ENCODE data around the gene APLF.
"Not testable (repeated sequence)": the region's sequence is repeated elsewhere in the genome, so short reads cannot be mapped to it uniquely, and the experiment has no call there.

APLF gene

GRCh38 chr2:68526943-68527342, 59.6 kb downstream of the APLF start:
- H3K27me3 ChIP-seq (ENCODE audit: control insufficient read depth in 2 of 2, insufficient read depth in 2 of 2, low read length in 2 of 2); H3K36me3 ChIP-seq (ENCODE audit: control insufficient read depth in 2 of 2, insufficient read depth in 2 of 2, low read length in 2 of 2); H3K9ac ChIP-seq (ENCODE audit: low read depth in 1 of 2, low read length in 2 of 2); H3K4me1 ChIP-seq (ENCODE audit: control insufficient read depth in 2 of 2, insufficient read depth in 2 of 2, low read length in 2 of 2); H3K4me3 ChIP-seq (ENCODE audit: low read length in 2 of 2); H3K27ac ChIP-seq (ENCODE audit: low read depth in 2 of 2, low read length in 2 of 2); H3K9me3 ChIP-seq (ENCODE audit: control insufficient read depth in 2 of 2, low read length in 2 of 2): not testable (repeated sequence)

- H3K4me1 ChIP-seq (ENCODE audit: control insufficient read depth in 2 of 2, insufficient read depth in 2 of 2, low read length in 2 of 2); H3K27ac ChIP-seq (ENCODE audit: low read depth in 2 of 2, low read length in 2 of 2); H3K36me3 ChIP-seq (ENCODE audit: control insufficient read depth in 2 of 2, insufficient read depth in 2 of 2, low read length in 2 of 2); H3K4me3 ChIP-seq (ENCODE audit: low read length in 2 of 2); H3K27me3 ChIP-seq (ENCODE audit: control insufficient read depth in 2 of 2, insufficient read depth in 2 of 2, low read length in 2 of 2); H3K9me3 ChIP-seq (ENCODE audit: control insufficient read depth in 2 of 2, low read length in 2 of 2); H3K9ac ChIP-seq (ENCODE audit: low read depth in 1 of 2, low read length in 2 of 2): not testable (repeated sequence)
Observed at GRCh38 chr2:68527343-68528081, 60.1 kb downstream of the APLF start.

- H3K27ac ChIP-seq (ENCODE audit: low read depth in 2 of 2, low read length in 2 of 2) = not testable (repeated sequence)
Observed at GRCh38 chr2:68529156-68529555, 61.8 kb downstream of the APLF start.

GRCh38 chr2:68529651-68530050, 62.3 kb downstream of the APLF start:
- not testable (repeated sequence) for H3K4me3 ChIP-seq (ENCODE audit: low read length in 2 of 2); H3K9me3 ChIP-seq (ENCODE audit: control insufficient read depth in 2 of 2, low read length in 2 of 2); H3K27me3 ChIP-seq (ENCODE audit: control insufficient read depth in 2 of 2, insufficient read depth in 2 of 2, low read length in 2 of 2); H3K9ac ChIP-seq (ENCODE audit: low read depth in 1 of 2, low read length in 2 of 2); H3K36me3 ChIP-seq (ENCODE audit: control insufficient read depth in 2 of 2, insufficient read depth in 2 of 2, low read length in 2 of 2); H3K27ac ChIP-seq (ENCODE audit: low read depth in 2 of 2, low read length in 2 of 2); H3K4me1 ChIP-seq (ENCODE audit: control insufficient read depth in 2 of 2, insufficient read depth in 2 of 2, low read length in 2 of 2)

More at GRCh38 chr2:68529156-68529555, 61.8 kb downstream of the APLF start:
- H3K9ac ChIP-seq (ENCODE audit: low read depth in 1 of 2, low read length in 2 of 2); H3K9me3 ChIP-seq (ENCODE audit: control insufficient read depth in 2 of 2, low read length in 2 of 2); H3K4me1 ChIP-seq (ENCODE audit: control insufficient read depth in 2 of 2, insufficient read depth in 2 of 2, low read length in 2 of 2); H3K4me3 ChIP-seq (ENCODE audit: low read length in 2 of 2); H3K36me3 ChIP-seq (ENCODE audit: control insufficient read depth in 2 of 2, insufficient read depth in 2 of 2, low read length in 2 of 2); H3K27me3 ChIP-seq (ENCODE audit: control insufficient read depth in 2 of 2, insufficient read depth in 2 of 2, low read length in 2 of 2): not testable (repeated sequence)

GRCh38 chr2:68536000-68536399, 68.6 kb downstream of the APLF start:
- Histone ChIP-seq H3K4me3 (ENCODE audit: low read length in 2 of 2) (no peak overlapping the region), H3K36me3 (ENCODE audit: control insufficient read depth in 2 of 2, insufficient read depth in 2 of 2, low read length in 2 of 2) (no peaks in the 10 kb centered on the region), H3K27me3 (ENCODE audit: control insufficient read depth in 2 of 2, insufficient read depth in 2 of 2, low read length in 2 of 2) (no peaks in the 10 kb centered on the region), H3K4me1 (ENCODE audit: control insufficient read depth in 2 of 2, insufficient read depth in 2 of 2, low read length in 2 of 2) (no peaks in the 10 kb centered on the region), H3K27ac (ENCODE audit: low read depth in 2 of 2, low read length in 2 of 2) (no peak overlapping the region), H3K9ac (ENCODE audit: low read depth in 1 of 2, low read length in 2 of 2) (no peak overlapping the region), H3K9me3 (ENCODE audit: control insufficient read depth in 2 of 2, low read length in 2 of 2) (no peaks in the 10 kb centered on the region)

GRCh38 chr2:68537011-68537410, 69.6 kb downstream of the APLF start:
- Histone ChIP-seq H3K9me3 (ENCODE audit: control insufficient read depth in 2 of 2, low read length in 2 of 2) (no peaks in the 10 kb centered on the region), H3K4me1 (ENCODE audit: control insufficient read depth in 2 of 2, insufficient read depth in 2 of 2, low read length in 2 of 2) (no peaks in the 10 kb centered on the region), H3K9ac (ENCODE audit: low read depth in 1 of 2, low read length in 2 of 2) (no peak overlapping the region), H3K4me3 (ENCODE audit: low read length in 2 of 2) (no peak overlapping the region), H3K27ac (ENCODE audit: low read depth in 2 of 2, low read length in 2 of 2) (no peak overlapping the region), H3K27me3 (ENCODE audit: control insufficient read depth in 2 of 2, insufficient read depth in 2 of 2, low read length in 2 of 2) (no peaks in the 10 kb centered on the region), H3K36me3 (ENCODE audit: control insufficient read depth in 2 of 2, insufficient read depth in 2 of 2, low read length in 2 of 2) (no peaks in the 10 kb centered on the region)

- H3K4me1 ChIP-seq (ENCODE audit: control insufficient read depth in 2 of 2, insufficient read depth in 2 of 2, low read length in 2 of 2) = no peaks in the 10 kb centered on the region
- H3K9ac ChIP-seq (ENCODE audit: low read depth in 1 of 2, low read length in 2 of 2) = no peak overlapping the region
- H3K4me3 ChIP-seq (ENCODE audit: low read length in 2 of 2) = no peak overlapping the region
- no peaks in the 10 kb centered on the region for H3K27me3 ChIP-seq (ENCODE audit: control insufficient read depth in 2 of 2, insufficient read depth in 2 of 2, low read length in 2 of 2)
- H3K27ac ChIP-seq (ENCODE audit: low read depth in 2 of 2, low read length in 2 of 2) = no peak overlapping the region
- no peaks in the 10 kb centered on the region for H3K36me3 ChIP-seq (ENCODE audit: control insufficient read depth in 2 of 2, insufficient read depth in 2 of 2, low read length in 2 of 2)
- no peaks in the 10 kb centered on the region for H3K9me3 ChIP-seq (ENCODE audit: control insufficient read depth in 2 of 2, low read length in 2 of 2)
Observed at GRCh38 chr2:68537809-68538208, 70.4 kb downstream of the APLF start.

- Histone ChIP-seq H3K9me3 (ENCODE audit: control insufficient read depth in 2 of 2, low read length in 2 of 2) (no peaks in the 10 kb centered on the region), H3K9ac (ENCODE audit: low read depth in 1 of 2, low read length in 2 of 2) (no peak overlapping the region), H3K4me1 (ENCODE audit: control insufficient read depth in 2 of 2, insufficient read depth in 2 of 2, low read length in 2 of 2) (no peaks in the 10 kb centered on the region), H3K4me3 (ENCODE audit: low read length in 2 of 2) (no peak overlapping the region), H3K36me3 (ENCODE audit: control insufficient read depth in 2 of 2, insufficient read depth in 2 of 2, low read length in 2 of 2) (no peaks in the 10 kb centered on the region), H3K27ac (ENCODE audit: low read depth in 2 of 2, low read length in 2 of 2) (no peak overlapping the region), H3K27me3 (ENCODE audit: control insufficient read depth in 2 of 2, insufficient read depth in 2 of 2, low read length in 2 of 2) (no peaks in the 10 kb centered on the region)
Observed at GRCh38 chr2:68544811-68545210, 77.4 kb downstream of the APLF start.

GRCh38 chr2:68548396-68548795, 81.0 kb downstream of the APLF start:
- no peak overlapping the region for H3K27ac ChIP-seq (ENCODE audit: low read depth in 2 of 2, low read length in 2 of 2)
- H3K4me1 ChIP-seq (ENCODE audit: control insufficient read depth in 2 of 2, insufficient read depth in 2 of 2, low read length in 2 of 2) = no peaks in the 10 kb centered on the region
- no peak overlapping the region for H3K9ac ChIP-seq (ENCODE audit: low read depth in 1 of 2, low read length in 2 of 2)
- no peaks in the 10 kb centered on the region for H3K27me3 ChIP-seq (ENCODE audit: control insufficient read depth in 2 of 2, insufficient read depth in 2 of 2, low read length in 2 of 2)
- no peaks in the 10 kb centered on the region for H3K36me3 ChIP-seq (ENCODE audit: control insufficient read depth in 2 of 2, insufficient read depth in 2 of 2, low read length in 2 of 2)
- no peaks in the 10 kb centered on the region for H3K9me3 ChIP-seq (ENCODE audit: control insufficient read depth in 2 of 2, low read length in 2 of 2)
- H3K4me3 ChIP-seq (ENCODE audit: low read length in 2 of 2) = no peak overlapping the region

GRCh38 chr2:68553098-68553497, 85.7 kb downstream of the APLF start:
- H3K4me1 ChIP-seq (ENCODE audit: control insufficient read depth in 2 of 2, insufficient read depth in 2 of 2, low read length in 2 of 2) = no peaks in the 10 kb centered on the region
- H3K4me3 ChIP-seq (ENCODE audit: low read length in 2 of 2) = no peak overlapping the region
- H3K36me3 ChIP-seq (ENCODE audit: control insufficient read depth in 2 of 2, insufficient read depth in 2 of 2, low read length in 2 of 2) = no peaks in the 10 kb centered on the region
- H3K9ac ChIP-seq (ENCODE audit: low read depth in 1 of 2, low read length in 2 of 2) = no peak overlapping the region
- no peak overlapping the region for H3K27ac ChIP-seq (ENCODE audit: low read depth in 2 of 2, low read length in 2 of 2)
- no peaks in the 10 kb centered on the region for H3K27me3 ChIP-seq (ENCODE audit: control insufficient read depth in 2 of 2, insufficient read depth in 2 of 2, low read length in 2 of 2)
- no peaks in the 10 kb centered on the region for H3K9me3 ChIP-seq (ENCODE audit: control insufficient read depth in 2 of 2, low read length in 2 of 2)
